ENCODE data around the gene RAB36.
A peak's percentile ranks its signal among the peaks of the same experiment; 100 is the strongest.
"Not testable (repeated sequence)": the region's sequence is repeated elsewhere in the genome, so short reads cannot be mapped to it uniquely, and the experiment has no call there.

Gene RAB36

GRCh38 chr22:23120415-23120899 is 24.8 kb upstream of the RAB36 start:
- DNase-seq (ENCODE audit: low read depth, low spot score) = no peak

DNA sequence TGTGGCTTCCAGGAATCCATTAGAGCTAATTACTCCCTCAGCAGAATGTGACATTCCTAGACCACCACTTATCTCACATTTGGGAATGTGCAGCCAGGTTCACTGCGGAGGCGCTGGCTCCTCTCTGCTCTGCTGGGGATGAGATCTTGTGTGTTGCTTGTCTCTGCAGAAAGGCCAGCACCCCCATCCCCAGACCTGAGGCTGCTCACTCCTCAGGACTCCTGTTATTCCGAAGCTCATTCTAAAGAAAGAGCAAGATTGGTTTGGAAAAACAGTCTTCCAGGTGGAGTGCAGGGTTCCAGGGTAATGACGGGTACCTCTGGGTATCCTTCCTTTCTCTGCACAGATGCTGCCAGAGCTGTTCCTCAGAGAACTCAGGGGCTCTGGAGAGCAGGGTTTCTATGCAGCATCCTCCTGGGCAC is 24.3 kb upstream of the RAB36 start:
- no peak for DNase-seq (ENCODE audit: low read depth, low spot score)

GRCh38 chr22:23121424-23121823 is 23.9 kb upstream of the RAB36 start:
- DNase-seq (ENCODE audit: low read depth, low spot score) = no peak

GRCh38 chr22:23122216-23122957 is 22.9 kb upstream of the RAB36 start:
- DNase-seq (ENCODE audit: low read depth, low spot score) = no peak

GRCh38 chr22:23122992-23123803 is 22.1 kb upstream of the RAB36 start:
- no peak for DNase-seq (ENCODE audit: low read depth, low spot score)

- no peak for DNase-seq (ENCODE audit: low read depth, low spot score)
Observed at GRCh38 chr22:23123804-23124254, 21.4 kb upstream of the RAB36 start.

DNA sequence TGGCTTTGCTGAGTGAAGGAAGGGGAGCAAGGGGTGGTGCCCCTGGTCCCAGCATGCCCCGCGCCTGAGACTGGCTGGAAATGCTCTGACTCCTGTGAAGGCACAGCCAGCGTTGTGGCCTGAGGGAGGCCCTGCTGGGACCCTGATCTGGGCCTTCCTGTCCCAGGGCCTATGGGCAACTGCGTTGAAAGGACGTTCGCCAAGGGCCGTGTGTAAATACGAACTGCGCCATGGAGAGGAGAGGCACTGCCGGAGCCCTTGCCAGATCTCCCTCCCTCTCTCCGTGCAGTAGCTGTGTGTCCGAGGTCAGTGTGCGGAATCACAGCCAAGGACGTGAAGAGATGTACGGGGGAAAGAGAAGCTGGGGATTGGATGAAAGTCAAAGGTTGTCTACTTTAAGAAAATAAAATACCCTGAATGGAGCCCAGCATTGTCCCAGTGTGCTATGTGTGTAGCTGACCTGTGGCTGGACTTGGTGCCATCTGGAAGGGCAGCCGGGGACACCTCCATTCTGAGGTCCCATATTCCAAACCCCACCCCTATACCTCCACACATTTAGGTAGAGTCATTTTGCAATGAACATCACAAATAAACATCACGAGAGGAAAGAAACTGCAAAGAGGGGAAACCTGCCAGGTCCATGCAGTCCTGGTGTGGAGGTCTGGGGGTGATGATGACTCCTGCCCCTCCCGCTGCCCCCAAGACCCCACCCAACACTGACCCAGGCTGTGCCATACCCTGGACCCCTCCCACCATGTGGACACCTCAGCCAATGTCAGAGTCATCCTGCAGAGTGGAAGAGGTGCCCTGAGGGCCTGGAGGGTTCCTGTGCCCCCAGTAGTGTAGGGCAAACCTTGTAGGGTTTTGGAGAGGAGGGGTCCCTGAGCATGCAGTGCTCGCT is 20.4 kb upstream of the RAB36 start:
- no peak for DNase-seq (ENCODE audit: low read depth, low spot score)

- DNase-seq (ENCODE audit: low read depth, low spot score) = no peak
Observed at GRCh38 chr22:23125512-23126103, 19.7 kb upstream of the RAB36 start.

DNA sequence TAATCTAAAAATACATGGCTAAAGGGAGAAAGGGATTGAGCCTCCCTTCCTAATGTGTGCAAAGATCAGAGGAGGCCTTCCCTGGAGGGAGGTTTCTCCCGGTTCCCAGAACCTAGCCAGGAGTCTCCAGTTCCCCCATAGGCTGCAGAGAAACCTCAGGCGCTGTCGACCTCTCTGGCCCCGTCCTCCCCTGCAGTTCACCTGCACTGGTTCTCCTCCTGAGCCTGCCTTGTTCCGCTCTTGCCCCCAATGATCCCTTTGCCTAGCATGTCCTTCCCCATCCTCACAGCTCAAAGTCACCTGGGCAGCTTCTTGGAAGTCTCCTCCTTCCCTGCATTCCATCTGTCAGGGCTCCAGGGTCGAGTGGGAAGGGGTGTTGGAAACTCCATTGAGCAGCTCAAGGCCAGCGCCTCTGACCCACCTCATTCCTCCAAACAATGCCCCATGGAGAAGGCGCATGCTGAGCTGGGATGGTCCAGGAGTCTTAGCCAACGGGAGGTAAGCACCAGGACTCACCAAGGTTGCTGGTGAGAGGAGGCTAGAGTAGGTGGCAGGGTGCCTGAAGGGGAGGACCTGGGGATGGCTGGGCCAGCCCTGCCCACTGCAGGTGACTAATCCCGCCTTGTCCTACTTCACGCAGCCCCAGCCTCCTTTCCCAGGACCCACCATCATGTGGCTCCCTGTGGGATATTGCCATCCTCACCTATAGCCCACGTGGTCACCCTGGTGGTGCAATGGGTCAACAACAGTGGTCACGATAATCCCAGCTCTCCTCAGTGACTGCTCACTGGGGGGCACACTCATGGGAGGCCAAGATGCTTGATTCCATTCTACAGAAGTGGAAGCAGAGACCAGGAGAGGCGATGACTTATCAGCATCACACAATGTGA is 18.9 kb upstream of the RAB36 start:
- no peak for DNase-seq (ENCODE audit: low read depth, low spot score)

- DNase-seq (ENCODE audit: low read depth, low spot score) = no peak
Observed at GRCh38 chr22:23127055-23127756, 18.1 kb upstream of the RAB36 start.

GRCh38 chr22:23127788-23128187 is 17.5 kb upstream of the RAB36 start:
- no peak for DNase-seq (ENCODE audit: low read depth, low spot score)

DNA sequence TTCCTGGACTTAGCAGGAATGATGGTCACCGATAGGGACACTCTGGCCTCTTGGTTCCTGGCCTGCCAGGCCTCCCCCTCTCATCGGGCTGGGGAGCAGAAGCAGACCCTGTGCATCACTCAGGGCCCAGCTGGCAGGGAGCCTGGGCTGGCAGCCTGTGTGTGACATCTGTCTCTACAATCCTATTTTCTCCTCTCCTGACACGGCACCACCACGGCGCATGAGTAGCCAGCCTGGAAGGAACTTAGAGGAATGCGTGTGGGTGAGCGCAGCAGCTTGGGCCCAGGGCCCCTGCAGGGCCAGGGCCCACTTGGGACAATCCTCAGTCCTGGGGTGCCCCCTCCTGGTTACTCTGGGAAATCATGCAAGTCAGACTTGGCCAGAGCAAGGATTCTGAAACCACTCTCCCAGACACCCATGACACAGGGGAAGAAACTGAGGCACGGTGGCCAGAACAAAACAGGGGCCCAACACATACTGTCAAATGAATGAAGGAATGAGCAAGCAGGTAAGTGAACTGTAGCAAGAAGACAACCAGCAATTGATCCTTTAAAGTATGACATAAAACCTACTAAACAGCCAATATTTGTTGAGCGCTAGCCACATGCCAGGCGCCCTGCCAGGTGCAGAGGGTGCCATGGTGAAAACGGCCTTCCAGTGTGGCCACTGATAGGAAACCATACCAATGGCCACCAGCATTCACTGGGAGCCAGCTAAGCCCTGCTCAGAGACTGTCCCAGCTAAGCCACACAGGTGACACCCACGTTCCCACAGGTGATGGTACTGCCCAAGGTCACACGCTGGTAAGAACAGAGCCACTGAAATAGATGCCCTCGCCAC is 16.8 kb upstream of the RAB36 start:
- peak; percentile 90 for DNase-seq (ENCODE audit: low read depth, low spot score)

DNA sequence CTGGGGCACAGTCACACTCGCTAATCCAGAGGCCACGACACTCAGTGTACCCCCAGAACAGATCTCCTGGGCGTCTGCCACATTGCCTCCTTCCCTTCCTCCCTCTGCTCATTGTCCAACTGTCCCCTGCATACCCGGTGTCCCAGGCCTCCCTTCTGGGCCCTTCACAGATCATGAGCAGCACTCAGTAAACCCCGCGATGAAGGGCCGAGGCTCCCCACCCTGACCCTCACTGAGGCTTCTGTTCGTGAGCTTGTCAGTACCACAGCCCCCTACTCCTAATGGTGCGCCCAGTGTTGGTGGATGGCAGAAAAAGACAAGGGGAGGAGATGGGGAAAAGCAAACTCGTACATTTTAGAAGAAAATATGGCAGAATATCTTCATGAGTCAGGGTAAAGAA is 16.1 kb upstream of the RAB36 start:
- DNase-seq (ENCODE audit: low read depth, low spot score) = no peak

DNA sequence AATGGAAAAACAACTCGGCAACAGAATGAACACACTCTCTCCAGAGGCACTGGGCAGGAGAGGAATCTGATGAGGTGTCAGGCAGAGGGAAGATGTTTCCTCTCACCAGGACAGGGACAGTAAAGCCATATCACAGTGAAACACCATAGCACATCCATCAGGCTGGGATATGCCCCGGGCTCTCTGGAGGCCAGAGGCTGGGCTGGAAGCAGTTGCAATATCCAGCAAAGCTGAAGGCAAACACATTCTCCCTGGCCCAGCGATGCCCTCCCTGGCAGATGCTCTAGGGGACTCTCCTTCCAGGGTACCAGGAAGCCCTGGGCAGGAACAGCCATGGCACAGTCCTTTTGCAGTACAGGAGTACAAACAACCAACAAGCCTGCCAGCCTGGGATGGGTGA is 14.6 kb upstream of the RAB36 start:
- DNase-seq (ENCODE audit: low read depth, low spot score) = no peak

GRCh38 chr22:23131931-23132330 is 13.3 kb upstream of the RAB36 start:
- no peak for DNase-seq (ENCODE audit: low read depth, low spot score)

DNA sequence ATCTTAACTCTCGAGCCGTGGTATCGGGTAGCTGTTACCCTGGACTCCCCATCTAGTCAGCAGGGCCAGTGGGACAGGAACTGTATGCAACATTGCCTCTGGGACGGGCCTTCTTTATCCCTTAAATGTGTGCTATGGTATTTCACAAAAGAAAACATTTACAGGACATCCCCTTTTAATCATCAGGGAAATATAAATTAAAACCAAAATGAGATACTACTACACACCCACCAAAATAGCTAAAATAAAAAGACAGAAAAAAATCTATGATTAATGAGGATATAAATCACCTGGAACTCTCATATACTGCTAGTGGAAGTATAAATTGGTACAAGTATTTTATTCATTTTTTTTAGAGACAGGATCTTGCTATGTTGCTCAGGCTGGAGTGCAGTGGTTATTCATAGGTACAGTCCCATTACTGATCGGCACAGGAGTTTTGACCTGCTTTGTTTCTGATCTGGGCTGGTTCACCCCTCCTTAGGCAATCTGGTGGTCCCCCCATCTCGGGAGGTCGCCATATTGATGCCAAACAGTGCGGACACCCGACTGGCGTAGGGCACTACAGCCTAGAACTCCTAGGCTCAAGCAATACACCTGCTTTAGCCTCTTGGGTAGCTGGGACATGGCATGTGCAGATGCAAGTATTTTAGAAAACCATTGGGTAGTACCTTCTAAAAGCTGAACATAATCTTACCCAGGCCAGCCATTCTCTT is 12.7 kb upstream of the RAB36 start:
- no peak for DNase-seq (ENCODE audit: low read depth, low spot score)

DNA sequence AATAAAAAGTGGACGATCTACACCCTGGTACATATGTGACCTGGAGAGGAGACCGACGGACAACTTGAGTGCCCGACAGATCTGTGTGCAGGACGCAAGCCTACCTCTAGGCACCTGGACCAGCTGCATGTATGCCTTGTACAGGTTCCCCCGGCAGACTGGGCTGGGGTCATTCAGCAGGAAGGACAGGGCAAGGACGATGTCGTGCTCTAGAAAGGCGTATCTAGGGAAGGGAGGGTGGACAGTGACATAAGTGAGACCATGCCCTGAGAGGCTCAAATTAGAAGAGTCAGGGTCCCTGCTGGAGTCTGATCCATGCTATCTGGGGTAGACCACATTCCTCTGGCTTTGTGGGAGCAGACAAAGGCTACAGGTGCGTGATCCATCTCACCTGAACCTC is 11.4 kb upstream of the RAB36 start:
- no peak for DNase-seq (ENCODE audit: low read depth, low spot score)

- DNase-seq (ENCODE audit: low read depth, low spot score) = not testable (repeated sequence)
Observed at GRCh38 chr22:23136991-23137390, 8.3 kb upstream of the RAB36 start.
